Adrenal gland (tissue), 5 donors: Measurements from ENCODE around the gene CEP131.

ENCODE experiments used
- CTCF ChIP-seq, 6 experiments: fragments of 450-650 bp in 4 of 6; fragments of 200-600 bp in 2 of 6; sonication (generic) in 1 of 6; IDR thresholded peaks; 1 replicate in 5 of 6; 2 replicates in 1 of 6; pipeline versions ENCODE4 v1.5.1 to v1.8.0; 2016 to 2021; ENCODE audit warnings: antibody characterized with exemption in 6 of 6, mild to moderate bottlenecking in 2 of 6, moderate library complexity in 1 of 6
- POLR2A ChIP-seq, 2 donors: fragments of 450-650 bp; IDR thresholded peaks; one replicate each; pipeline ENCODE4 v1.6.1; 2017; ENCODE audit warnings: antibody characterized with exemption in 2 of 2, mild to moderate bottlenecking in 2 of 2, moderate library complexity in 1 of 2
- donor health status: DM: no; HTN: no; CAD: no.

- no peak for TF ChIP-seq CTCF (IDR thresholded peaks at IDR 0.05)
- TF ChIP-seq POLR2A (IDR thresholded peaks at IDR 0.05), result no peak
These were observed 1.4 kb downstream of the CEP131 start for GRCh38 chr17:81221371-81221841.
